K562 (cell line): Measurements from ENCODE around the gene EFCAB12. TPM values are rescaled to one million over a fixed set of nuclear protein-coding genes. Genes with fewer than 3 reads are reported as not detected.

Source experiments
- ATAC-seq: fragments of 200-7000 bp; cut with Tn5 transposase; 3 replicates; pipeline ENCODE4 v1.9.1; 2020; ENCODE audit warnings: moderate library complexity
- BruUV-seq: library from RNA; stranded (reverse); fragments of 400-500 nt; replicated peaks from 2 replicates; lab custom pipeline; 2021; lab: Mats Ljungman, UMichigan
- CTCF ChIA-PET: fragments of 300-600 bp; formaldehyde crosslinking; extraction: SDS; loops from one replicate; lab custom pipeline; 2021; ENCODE audit warnings: low intra/inter-chr PET ratio; lab: Yijun Ruan, JAX
- POLR2A ChIA-PET: fragments of 300-600, 350-650 bp; sonication (Branson Sonifier 250); formaldehyde crosslinking; extraction: SDS; loops from one replicate; lab custom pipeline; 2021; ENCODE audit warnings: antibody characterized with exemption, inconsistent platforms; lab: Yijun Ruan, JAX
- DNase-seq, 4 experiments: peaks; one replicate each; pipeline versions ENCODE4 v3.0.0 to v3.0.0-alpha.2; 2011 to 2018; ENCODE audit warnings: low spot score in 3 of 4, mixed read lengths in 3 of 4; ENCODE audit errors: extremely low read depth in 1 of 4
- FAIRE-seq: peaks from 2 replicates; lab custom pipeline; 2011; peaks lifted over from hg19 to GRCh38; lab: Jason Lieb, UNC
- H2AFZ ChIP-seq: 2 replicates; pipeline ENCODE4 v1.6.0; 2011; ENCODE audit warnings: low read depth, low read length, control low read depth, inconsistent platforms
- H3K27ac ChIP-seq: fragments of 200-600 bp; 3 replicates; pipeline ENCODE4 v1.8.0; 2011; ENCODE audit warnings: low read depth, mild to moderate bottlenecking, control low read depth, inconsistent platforms, low read length, moderate library complexity, mixed read lengths; ENCODE audit errors: extremely low read depth
- H3K27me3 ChIP-seq, 2 experiments: fragments of 300-600 bp in 1 of 2; 2 replicates in 1 of 2; 3 replicates in 1 of 2; pipeline versions ENCODE4 v1.6.0 to v1.8.0; 2011; ENCODE audit warnings: inconsistent platforms in 2 of 2, low read length in 2 of 2, mild to moderate bottlenecking in 1 of 2, mixed read lengths in 1 of 2, moderate library complexity in 1 of 2; ENCODE audit not compliant: control insufficient read depth in 2 of 2, insufficient read depth in 2 of 2
- H3K36me3 ChIP-seq: fragments of 300-600 bp; 3 replicates; pipeline ENCODE4 v1.8.0; 2011; ENCODE audit warnings: mild to moderate bottlenecking, low read length, inconsistent platforms; ENCODE audit not compliant: control insufficient read depth, insufficient read depth
- H3K4me1 ChIP-seq, 2 experiments: fragments of 200-600 bp in 1 of 2; replicated peaks in 1 of 2; 2 replicates in 1 of 2; 3 replicates in 1 of 2; pipeline versions ENCODE4 v1.5.1 to v1.8.0; 2011; ENCODE audit warnings: inconsistent platforms in 2 of 2, low read length in 2 of 2, mild to moderate bottlenecking in 1 of 2, mixed read lengths in 1 of 2, moderate library complexity in 1 of 2; ENCODE audit not compliant: control insufficient read depth in 2 of 2, insufficient read depth in 2 of 2
- H3K4me2 ChIP-seq: 2 replicates; pipeline ENCODE4 v1.6.1; 2011; ENCODE audit warnings: low read length, control low read depth, inconsistent platforms, mixed read lengths; ENCODE audit not compliant: insufficient read depth
- H3K4me3 ChIP-seq: fragments of 200-600 bp; sonication (generic), shearing (Covaris generic); 2 replicates; pipeline ENCODE4 v1.5.1; 2016; ENCODE audit warnings: control low read depth, inconsistent platforms
- H3K79me2 ChIP-seq: fragments of 200-600 bp; 3 replicates; pipeline ENCODE4 v1.8.0; 2011; ENCODE audit warnings: low read length, inconsistent platforms; ENCODE audit not compliant: control insufficient read depth, insufficient read depth
- H3K9ac ChIP-seq, 2 experiments: 2 replicates each; pipeline versions ENCODE4 v1.6.0 to v1.6.1; 2011; ENCODE audit warnings: low read depth in 2 of 2, low read length in 2 of 2, control low read depth in 1 of 2, inconsistent platforms in 1 of 2, mild to moderate bottlenecking in 1 of 2, mixed read lengths in 1 of 2; ENCODE audit not compliant: insufficient read depth in 1 of 2
- H3K9me1 ChIP-seq: one replicate; pipeline ENCODE4 v1.6.0; 2011; ENCODE audit warnings: inconsistent platforms, mild to moderate bottlenecking, low read length, moderate library complexity; ENCODE audit not compliant: control insufficient read depth, insufficient read depth
- H3K9me3 ChIP-seq: replicated peaks from 2 replicates; pipeline ENCODE4 v1.5.1; 2011; ENCODE audit warnings: low read depth, low read length, inconsistent platforms; ENCODE audit not compliant: control insufficient read depth, insufficient read depth
- H4K20me1 ChIP-seq: replicated peaks from 2 replicates; pipeline ENCODE4 v1.6.1; 2011; ENCODE audit warnings: low read length, inconsistent platforms, mixed read lengths; ENCODE audit not compliant: control insufficient read depth, insufficient read depth
- CTCF ChIP-seq, 3 experiments: IDR thresholded peaks in 2 of 3; conservative IDR thresholded peaks in 1 of 3; 2 replicates each; pipeline ENCODE4 v1.5.1; 2011 to 2012; ENCODE audit warnings: low read length in 3 of 3, mild to moderate bottlenecking in 3 of 3, control low read depth in 2 of 3, improper control_type of control experiment in 1 of 3, inconsistent platforms in 1 of 3, low read depth in 1 of 3, mixed read lengths in 1 of 3, moderate library complexity in 1 of 3; ENCODE audit not compliant: insufficient read depth in 2 of 3
- ELF2 ChIP-seq: fragments of 250-450 bp; sonication (Bioruptor Pico); IDR thresholded peaks from 2 replicates; pipeline ENCODE4 v1.5.0; 2021; ENCODE audit warnings: mild to moderate bottlenecking
- PKNOX1 ChIP-seq: fragments of 450-650 bp; IDR thresholded peaks from 2 replicates; pipeline ENCODE4 v1.6.1; 2016
- ZNF740 ChIP-seq, 3 experiments: fragments of 200-800 bp in 1 of 3; sonication (Bioruptor generic) in 1 of 3; sonication (generic) in 1 of 3; formaldehyde crosslinking in 1 of 3; IDR thresholded peaks; 2 replicates each; pipeline versions ENCODE4 v1.6.1 to v1.8.0; 2016 to 2022; ENCODE audit warnings: mild to moderate bottlenecking in 2 of 3, missing compliant biosample characterization in 2 of 3, missing genetic modification characterization in 2 of 3, missing genetic modification reagents in 1 of 3
- WGBS: fragments of 100-300 bp; shearing (Covaris generic); methylation state at CpG from one replicate; pipeline ENCODE4 v1.1.6; 2016; ENCODE audit warnings: low coverage, mixed read lengths; ENCODE audit not compliant: insufficient coverage; ENCODE audit errors: missing lambda C conversion rate; 5-methylcytosine and 5-hydroxymethylcytosine counted together
- in situ Hi-C: fragments of 300-500 bp; cut with MboI; formaldehyde crosslinking; loops from 4 replicates; pipeline ENCODE4 v1.15.0; 2018; ENCODE audit warnings: inconsistent platforms, mixed read lengths
- intact Hi-C: fragments of 100-400 bp; cut with micrococcal nuclease; formaldehyde crosslinking; loops from 2 replicates; pipeline ENCODE4 v1.14.2; 2022
- polyA plus RNA-seq, 8 experiments: library from polyadenylated mRNA; depleted of rRNA in 4 of 8; stranded (reverse) in 5 of 8; unstranded in 3 of 8; fragments of >200 nt; fragmentation: Nextera tagmentation in 2 of 8; fragmentation: Illumina TruSeq in 1 of 8; extraction: Ambion mirVana in 2 of 8; extraction: Trizol in 1 of 8; gene quantifications; 2 replicates each; pipeline versions ENCODE4 v1.2.1 to v1.2.3, GENCODE V29; 2011 to 2014; ENCODE audit warnings: inconsistent platforms in 1 of 8, missing spikeins in 1 of 8
- small RNA-seq: library from RNA; depleted of rRNA; stranded (forward); fragments of <200 nt; gene quantifications from one replicate; pipeline ENCODE3, GENCODE V24; 2014
- total RNA-seq, 7 experiments: library from RNA; depleted of rRNA in 6 of 7; stranded (reverse); fragments of >200 nt in 6 of 7; fragmentation: Illumina TruSeq in 2 of 7; extraction: Trizol in 2 of 7; gene quantifications; 2 replicates each; pipeline versions ENCODE4 v1.2.1 to v1.2.3, GENCODE V29; 2011 to 2021; ENCODE audit warnings: low replicate concordance in 1 of 7

The EFCAB12 gene
- total and polyA plus RNA-seq, 9 of the 15 experiments (the other 6 are each of a cell fraction or from before 2014, with no cell fraction given) = 0.08 to 0.95 (median 0.56) TPM; not detected in 1

- no peak overlapping the region for H3K4me2 ChIP-seq
- no peak overlapping the region for H3K4me3 ChIP-seq
- no peaks in the 10 kb centered on the region for H4K20me1 ChIP-seq
- in situ Hi-C loops (no loop called here), intact Hi-C loops (no loop called here)
- H3K79me2 ChIP-seq = no peaks in the 10 kb centered on the region
- TF ChIP-seq CTCF (IDR thresholded peaks at IDR 0.05 in 2 of 3, conservative IDR thresholded peaks at IDR 0.05 in 1 of 3; ENCODE audit: insufficient read depth in 2 of 3, low read depth in 1 of 3, low read length in 3 of 3) = peak in 1 of 3 experiments; percentile 3; a peak in 1 of 6 replicates
- peak; percentile 43 for TF ChIP-seq PKNOX1
- no peak for TF ChIP-seq ELF2 (CRISPR knock-in tag)
- TF ChIP-seq ZNF740 (CRISPR knock-in tag; IDR thresholded peaks at IDR 0.05) = peak; percentile 74; the same call in 1 of the 2 replicates
- no peak for TF ChIP-seq ZNF740 (tag; IDR thresholded peaks at IDR 0.05)
- POLR2A ChIA-PET = no interaction called here
- CTCF ChIA-PET = no interaction called here
- DNase-seq (peak in 2 of 4 experiments; percentile 29 to 33), FAIRE-seq (no peak), ATAC-seq (peak; percentile 64; the same call in 2 of the 3 replicates)
- 8% methylated on average over 5 of the region's 8 CpGs for WGBS
- H3K27me3 ChIP-seq = no peaks in the 10 kb centered on the region
- H3K9me3 ChIP-seq = no peaks in the 10 kb centered on the region
- no peak overlapping the region; a peak in 1 of 4 replicates for H3K9ac ChIP-seq
- no peak overlapping the region for H3K27ac ChIP-seq
- H3K4me1 ChIP-seq = peaks cover 0 to 4% of the 10 kb centered on the region in 2 experiments; a peak in 2 of 5 replicates
- no peaks in the 10 kb centered on the region for H3K9me1 ChIP-seq
- no TSS peak for BruUV-seq
- no peaks in the 10 kb centered on the region for H3K36me3 ChIP-seq
- H2AFZ ChIP-seq = no peak overlapping the region
Observed at GRCh38 chr3:129352045-129352444, 76.4 kb downstream of the EFCAB12 start.

Small RNAs within 50 kb of the gene (small RNA-seq; reads per million reads assigned to genes)
- gene SNORA7B = 23.8 reads per million, percentile 97 among the genes with 10 or more reads in this experiment

Other genes with a start within 250 kb of the EFCAB12 start
Only the 7 nearest of the 8 such genes appear.
- gene COPG1, start 179.0 kb downstream of the EFCAB12 start, total RNA-seq (2014; rRNA removed) = 88.0 and 96.4 TPM in 2 replicates
- gene COPG1, start 179.0 kb downstream of the EFCAB12 start, total RNA-seq (2014; rRNA removed; fragmentation: Illumina TruSeq; extraction: Trizol) = 73.9 and 74.6 TPM in 2 replicates
- 62.0 and 65.1 TPM in 2 replicates for gene COPG1, start 179.0 kb downstream of the EFCAB12 start, total RNA-seq (2015; rRNA removed; fragmentation: Illumina TruSeq; extraction: Trizol)
- 85.4 and 94.8 TPM in 2 replicates for gene COPG1, start 179.0 kb downstream of the EFCAB12 start, total RNA-seq (2021)
- gene COPG1, start 179.0 kb downstream of the EFCAB12 start, polyA plus RNA-seq (2011; rRNA removed) = 40.3 and 73.4 TPM in 2 replicates
- gene COPG1, start 179.0 kb downstream of the EFCAB12 start, polyA plus RNA-seq (2014; fragmentation: Illumina TruSeq; extraction: Trizol) = 56.8 and 62.4 TPM in 2 replicates
- gene COPG1, start 179.0 kb downstream of the EFCAB12 start, polyA plus RNA-seq (2014; fragmentation: Nextera tagmentation; extraction: Ambion mirVana) = 100 to 1,000 TPM in 1 of 2 experiments, 10 to 100 TPM in 1; 40.6 to 105 TPM
- gene COPG1, start 179.0 kb downstream of the EFCAB12 start, polyA plus RNA-seq (2014; rRNA removed) = 37.1 and 47.9 TPM in 2 replicates
- 23.5 and 36.1 TPM in 2 replicates for gene HMCES, start 149.8 kb downstream of the EFCAB12 start, total RNA-seq (2014; rRNA removed)
- gene HMCES, start 149.8 kb downstream of the EFCAB12 start, total RNA-seq (2014; rRNA removed; fragmentation: Illumina TruSeq; extraction: Trizol) = 18.8 and 20.2 TPM in 2 replicates
- 18.1 and 20.6 TPM in 2 replicates for gene HMCES, start 149.8 kb downstream of the EFCAB12 start, total RNA-seq (2015; rRNA removed; fragmentation: Illumina TruSeq; extraction: Trizol)
- 34.7 and 42.6 TPM in 2 replicates for gene HMCES, start 149.8 kb downstream of the EFCAB12 start, total RNA-seq (2021)
- gene HMCES, start 149.8 kb downstream of the EFCAB12 start, polyA plus RNA-seq (2011; rRNA removed) = 21.7 and 24.8 TPM in 2 replicates
- gene HMCES, start 149.8 kb downstream of the EFCAB12 start, polyA plus RNA-seq (2014; fragmentation: Illumina TruSeq; extraction: Trizol) = 45.3 and 46.9 TPM in 2 replicates
- 10 to 100 TPM; 23.0 to 25.2 TPM for gene HMCES, start 149.8 kb downstream of the EFCAB12 start, polyA plus RNA-seq (2014; fragmentation: Nextera tagmentation; extraction: Ambion mirVana)
- 26.7 and 27.6 TPM in 2 replicates for gene HMCES, start 149.8 kb downstream of the EFCAB12 start, polyA plus RNA-seq (2014; rRNA removed)
- 28.4 and 32.8 TPM in 2 replicates for gene MBD4, start 11.3 kb upstream of the EFCAB12 start, total RNA-seq (2014; rRNA removed)
- 41.7 and 49.6 TPM in 2 replicates for gene MBD4, start 11.3 kb upstream of the EFCAB12 start, total RNA-seq (2014; rRNA removed; fragmentation: Illumina TruSeq; extraction: Trizol)
- gene MBD4, start 11.3 kb upstream of the EFCAB12 start, total RNA-seq (2015; rRNA removed; fragmentation: Illumina TruSeq; extraction: Trizol) = 47.4 and 55.1 TPM in 2 replicates
- 36.3 and 37.9 TPM in 2 replicates for gene MBD4, start 11.3 kb upstream of the EFCAB12 start, total RNA-seq (2021)
- 60.2 and 63.9 TPM in 2 replicates for gene MBD4, start 11.3 kb upstream of the EFCAB12 start, polyA plus RNA-seq (2011; rRNA removed)
- gene MBD4, start 11.3 kb upstream of the EFCAB12 start, polyA plus RNA-seq (2014; fragmentation: Illumina TruSeq; extraction: Trizol) = 43.5 and 49.1 TPM in 2 replicates
- 10 to 100 TPM; 13.3 to 16.6 TPM for gene MBD4, start 11.3 kb upstream of the EFCAB12 start, polyA plus RNA-seq (2014; fragmentation: Nextera tagmentation; extraction: Ambion mirVana)
- 39.0 and 48.0 TPM in 2 replicates for gene MBD4, start 11.3 kb upstream of the EFCAB12 start, polyA plus RNA-seq (2014; rRNA removed)
- 7.0 and 8.8 TPM in 2 replicates for gene IFT122, start 11.6 kb upstream of the EFCAB12 start, total RNA-seq (2014; rRNA removed)
- gene IFT122, start 11.6 kb upstream of the EFCAB12 start, total RNA-seq (2014; rRNA removed; fragmentation: Illumina TruSeq; extraction: Trizol) = 7.1 and 8.4 TPM in 2 replicates
- 7.7 and 8.2 TPM in 2 replicates for gene IFT122, start 11.6 kb upstream of the EFCAB12 start, total RNA-seq (2015; rRNA removed; fragmentation: Illumina TruSeq; extraction: Trizol)
- gene IFT122, start 11.6 kb upstream of the EFCAB12 start, total RNA-seq (2021) = 11.1 and 12.9 TPM in 2 replicates
- gene IFT122, start 11.6 kb upstream of the EFCAB12 start, polyA plus RNA-seq (2011; rRNA removed) = 11.5 and 15.5 TPM in 2 replicates
- 8.4 and 9.0 TPM in 2 replicates for gene IFT122, start 11.6 kb upstream of the EFCAB12 start, polyA plus RNA-seq (2014; fragmentation: Illumina TruSeq; extraction: Trizol)
- 1 to 10 TPM; 2.4 to 7.0 TPM for gene IFT122, start 11.6 kb upstream of the EFCAB12 start, polyA plus RNA-seq (2014; fragmentation: Nextera tagmentation; extraction: Ambion mirVana)
- 9.6 and 11.1 TPM in 2 replicates for gene IFT122, start 11.6 kb upstream of the EFCAB12 start, polyA plus RNA-seq (2014; rRNA removed)
- not detected in 2 replicates for gene RHO, start 100.0 kb upstream of the EFCAB12 start, total RNA-seq (2014; rRNA removed)
- not detected in 2 replicates for gene RHO, start 100.0 kb upstream of the EFCAB12 start, total RNA-seq (2014; rRNA removed; fragmentation: Illumina TruSeq; extraction: Trizol)
- gene RHO, start 100.0 kb upstream of the EFCAB12 start, total RNA-seq (2015; rRNA removed; fragmentation: Illumina TruSeq; extraction: Trizol) = not detected in 2 replicates
- not detected in 2 replicates for gene RHO, start 100.0 kb upstream of the EFCAB12 start, total RNA-seq (2021)
- gene RHO, start 100.0 kb upstream of the EFCAB12 start, polyA plus RNA-seq (2011; rRNA removed) = not detected in 2 replicates
- gene RHO, start 100.0 kb upstream of the EFCAB12 start, polyA plus RNA-seq (2014; fragmentation: Illumina TruSeq; extraction: Trizol) = not detected in 2 replicates
- not detected for gene RHO, start 100.0 kb upstream of the EFCAB12 start, polyA plus RNA-seq (2014; fragmentation: Nextera tagmentation; extraction: Ambion mirVana)
- not detected in 2 replicates for gene RHO, start 100.0 kb upstream of the EFCAB12 start, polyA plus RNA-seq (2014; rRNA removed)
- not detected in 2 replicates for gene H1-8, start 114.5 kb upstream of the EFCAB12 start, total RNA-seq (2014; rRNA removed)
- gene H1-8, start 114.5 kb upstream of the EFCAB12 start, total RNA-seq (2014; rRNA removed; fragmentation: Illumina TruSeq; extraction: Trizol) = not detected in 2 replicates
- not detected in 2 replicates for gene H1-8, start 114.5 kb upstream of the EFCAB12 start, total RNA-seq (2015; rRNA removed; fragmentation: Illumina TruSeq; extraction: Trizol)
- gene H1-8, start 114.5 kb upstream of the EFCAB12 start, total RNA-seq (2021) = not detected in 2 replicates
- gene H1-8, start 114.5 kb upstream of the EFCAB12 start, polyA plus RNA-seq (2011; rRNA removed) = not detected in 2 replicates
- not detected in 2 replicates for gene H1-8, start 114.5 kb upstream of the EFCAB12 start, polyA plus RNA-seq (2014; fragmentation: Illumina TruSeq; extraction: Trizol)
- not detected for gene H1-8, start 114.5 kb upstream of the EFCAB12 start, polyA plus RNA-seq (2014; fragmentation: Nextera tagmentation; extraction: Ambion mirVana)
- gene H1-8, start 114.5 kb upstream of the EFCAB12 start, polyA plus RNA-seq (2014; rRNA removed) = not detected in 2 replicates
- gene PLXND1, start 178.0 kb upstream of the EFCAB12 start, total RNA-seq (2014; rRNA removed) = 10.6 and 17.2 TPM in 2 replicates
- gene PLXND1, start 178.0 kb upstream of the EFCAB12 start, total RNA-seq (2014; rRNA removed; fragmentation: Illumina TruSeq; extraction: Trizol) = 8.4 and 11.2 TPM in 2 replicates
- 18.6 and 18.8 TPM in 2 replicates for gene PLXND1, start 178.0 kb upstream of the EFCAB12 start, total RNA-seq (2015; rRNA removed; fragmentation: Illumina TruSeq; extraction: Trizol)
- gene PLXND1, start 178.0 kb upstream of the EFCAB12 start, total RNA-seq (2021) = 28.1 and 28.2 TPM in 2 replicates
- 14.0 and 18.1 TPM in 2 replicates for gene PLXND1, start 178.0 kb upstream of the EFCAB12 start, polyA plus RNA-seq (2011; rRNA removed)
- 28.8 and 33.3 TPM in 2 replicates for gene PLXND1, start 178.0 kb upstream of the EFCAB12 start, polyA plus RNA-seq (2014; fragmentation: Illumina TruSeq; extraction: Trizol)
- under 1 TPM; 0.34 to 0.70 TPM for gene PLXND1, start 178.0 kb upstream of the EFCAB12 start, polyA plus RNA-seq (2014; fragmentation: Nextera tagmentation; extraction: Ambion mirVana)
- gene PLXND1, start 178.0 kb upstream of the EFCAB12 start, polyA plus RNA-seq (2014; rRNA removed) = 24.8 and 24.9 TPM in 2 replicates